ENCODE measurements around the gene PSD4. TPM values are rescaled to one million over a fixed set of nuclear protein-coding genes. Genes with fewer than 3 reads are reported as not detected.

The PSD4 gene
- total RNA-seq, result 313 and 319 TPM in 2 replicates

DNA sequence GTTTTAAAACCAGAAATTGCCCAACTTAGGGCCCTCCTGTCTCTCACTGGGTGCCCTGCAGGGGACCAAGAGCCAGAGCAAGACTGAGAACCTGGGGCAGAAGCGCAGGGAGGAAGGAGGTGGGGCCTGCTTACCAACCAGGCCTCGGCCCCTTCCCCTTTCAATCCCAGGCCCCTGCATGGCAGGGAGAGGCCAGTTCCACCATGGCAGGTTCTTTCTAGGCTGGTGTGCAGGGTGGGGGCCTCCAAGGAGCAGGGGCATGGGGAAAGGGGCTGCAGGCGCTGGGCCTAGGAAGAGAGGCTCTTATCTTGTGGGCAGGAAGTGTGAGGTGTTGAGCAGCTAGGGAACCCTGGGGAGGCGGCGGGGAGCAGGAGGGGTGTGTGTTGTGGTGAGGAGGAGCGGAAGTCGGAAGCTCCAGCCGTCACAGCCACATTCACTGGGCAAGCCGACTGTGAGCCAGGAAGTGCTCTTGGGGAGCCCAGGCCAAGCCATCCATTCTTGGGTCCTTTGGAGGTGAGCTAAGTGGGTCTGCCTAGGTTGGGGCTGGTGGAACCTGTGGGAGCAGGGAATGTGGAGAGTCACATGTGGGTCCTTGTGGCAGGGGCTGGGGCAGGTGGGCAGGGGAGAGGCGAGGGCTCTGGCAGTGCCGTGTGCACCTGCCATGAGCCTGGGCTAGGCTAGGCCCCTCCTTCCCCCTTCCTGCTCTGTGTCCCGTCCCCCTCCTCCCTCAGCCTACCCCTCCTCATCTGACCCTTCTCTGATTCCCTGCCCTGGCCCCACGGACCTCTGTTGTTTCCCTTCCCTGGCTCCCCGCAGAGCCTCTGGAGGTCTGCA, at the start of gene PSD4:
Gene PSD4, plus strand, starts transcription at position 430 of the 834 bp plus-strand sequence. CDS start 8,486 bp downstream, outside the sequence.
- H3K27me3 Mint-ChIP-seq (ENCODE audit: low read depth), result no peaks in the 10 kb centered on the region
- peak; percentile 90 for DNase-seq (ENCODE audit: low spot score)
- H3K36me3 Mint-ChIP-seq (ENCODE audit: low read depth), result peaks cover 77% of the 10 kb centered on the region
- peak within 1 kb of the TSS; percentile 89 for H3K4me3 Mint-ChIP-seq (ENCODE audit: low read depth)
- intact Hi-C loops (cut with micrococcal nuclease), result loop anchor here (2.0 to 10.0 kb wide), 5 partner anchors 17 to 526 kb away; partner anchors contain the start of gene SLC20A1
- peaks cover 65% of the 10 kb centered on the region for H3K4me1 Mint-ChIP-seq (ENCODE audit: low read depth)
- H3K9me3 Mint-ChIP-seq, result peaks cover 9% of the 10 kb centered on the region
- H3K27ac Mint-ChIP-seq, result peak within 1 kb of the TSS; percentile 94

DNA sequence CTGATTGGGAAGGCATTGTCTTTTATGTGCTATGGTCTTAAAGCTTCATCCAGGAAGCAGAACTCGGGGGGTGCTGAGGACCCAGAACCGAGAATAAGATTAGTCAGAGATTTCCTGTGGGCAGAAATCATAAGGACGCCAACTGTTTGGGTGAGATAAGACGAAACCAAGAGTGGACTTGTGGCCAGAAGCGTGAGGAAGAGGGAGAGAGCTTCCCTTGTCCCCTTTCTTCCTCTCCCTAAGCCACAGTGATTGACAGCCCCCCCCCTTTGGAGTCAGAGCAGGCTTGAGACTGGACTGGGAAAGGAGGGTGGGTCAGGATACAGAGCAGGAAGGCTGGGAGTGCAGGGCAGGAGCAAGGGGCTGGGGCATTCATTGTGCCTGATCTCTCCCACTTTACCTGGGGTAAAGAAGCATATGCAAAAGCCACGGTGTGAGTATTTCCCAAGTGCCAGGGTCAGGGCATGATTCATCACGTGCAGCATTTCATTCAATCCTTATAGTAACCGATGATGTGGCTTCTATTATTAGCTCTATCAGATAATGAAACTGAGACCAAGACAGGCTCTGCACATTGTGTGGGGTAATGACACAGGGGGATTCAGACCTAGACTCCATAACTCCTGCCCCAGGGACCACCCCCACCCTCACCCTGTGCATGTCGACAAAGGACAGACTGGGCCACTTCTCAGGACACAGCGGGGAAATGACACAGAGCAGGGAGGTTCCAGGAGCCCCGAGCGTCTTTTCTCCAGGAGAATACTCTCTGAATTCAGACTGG, 49.4 kb upstream of the PSD4 start:
- no peak for DNase-seq (ENCODE audit: low spot score)
- Mint-ChIP-seq H3K27ac (peak overlapping the region; percentile 51), H3K4me3 (ENCODE audit: low read depth) (no peak overlapping the region), H3K4me1 (ENCODE audit: low read depth) (peaks cover 71% of the 10 kb centered on the region), H3K36me3 (ENCODE audit: low read depth) (no peaks in the 10 kb centered on the region), H3K27me3 (ENCODE audit: low read depth) (no peaks in the 10 kb centered on the region), H3K9me3 (no peaks in the 10 kb centered on the region)
- intact Hi-C loops (cut with micrococcal nuclease), result loop anchor here (2.0 to 5.0 kb wide), 2 partner anchors 20 to 42 kb away; no protein-coding TSS in a partner anchor

DNA sequence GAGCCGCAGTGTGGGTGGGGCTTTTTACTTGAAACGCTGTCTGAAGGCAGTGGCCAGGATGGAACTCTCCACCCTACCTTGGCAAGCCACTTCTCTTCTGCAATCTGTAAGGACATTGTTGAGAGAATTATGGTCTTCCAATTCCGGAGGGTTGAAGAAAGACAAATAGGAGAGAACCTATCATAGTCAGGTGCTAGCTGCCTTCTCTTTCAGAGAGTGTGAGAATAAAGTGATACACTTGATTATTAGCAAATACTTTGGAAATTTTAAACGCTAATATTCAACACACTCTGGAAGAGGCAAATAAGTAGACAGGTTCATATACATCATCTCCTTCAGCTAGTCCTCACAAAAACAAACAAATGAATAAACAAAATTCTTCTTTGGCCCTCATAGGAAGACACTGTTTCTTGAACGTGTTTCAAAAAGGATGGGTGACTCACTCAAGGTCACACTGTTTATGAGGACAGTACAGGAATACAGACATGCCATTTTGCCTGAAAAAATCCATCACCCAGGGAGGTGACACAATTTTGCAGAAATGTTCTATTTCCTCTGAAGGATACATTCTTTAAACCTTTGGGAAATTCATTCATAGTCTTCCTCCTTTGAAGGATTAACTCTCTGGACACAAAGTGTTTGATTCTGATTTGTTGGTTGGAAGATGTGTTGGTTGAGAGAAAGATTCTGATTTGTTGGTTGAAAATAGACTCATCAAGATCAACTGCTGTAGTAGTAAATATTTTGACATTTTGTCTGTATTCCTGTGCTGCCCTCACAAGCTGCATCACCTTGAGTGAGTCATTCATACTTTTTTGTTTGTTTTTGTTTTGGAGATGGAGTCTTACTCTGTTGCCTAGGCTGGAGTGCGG, 48.6 kb upstream of the PSD4 start:
- no peaks in the 10 kb centered on the region for H3K9me3 Mint-ChIP-seq
- peak overlapping the region; percentile 19 for H3K27ac Mint-ChIP-seq
- H3K27me3 Mint-ChIP-seq (ENCODE audit: low read depth), result no peaks in the 10 kb centered on the region
- peaks cover 66% of the 10 kb centered on the region for H3K4me1 Mint-ChIP-seq (ENCODE audit: low read depth)
- intact Hi-C loops (cut with micrococcal nuclease), result loop anchor here (2.0 to 5.0 kb wide), 2 partner anchors 20 to 43 kb away; no protein-coding TSS in a partner anchor
- H3K36me3 Mint-ChIP-seq (ENCODE audit: low read depth), result no peaks in the 10 kb centered on the region
- no peak for DNase-seq (ENCODE audit: low spot score)
- no peak overlapping the region for H3K4me3 Mint-ChIP-seq (ENCODE audit: low read depth)

DNA sequence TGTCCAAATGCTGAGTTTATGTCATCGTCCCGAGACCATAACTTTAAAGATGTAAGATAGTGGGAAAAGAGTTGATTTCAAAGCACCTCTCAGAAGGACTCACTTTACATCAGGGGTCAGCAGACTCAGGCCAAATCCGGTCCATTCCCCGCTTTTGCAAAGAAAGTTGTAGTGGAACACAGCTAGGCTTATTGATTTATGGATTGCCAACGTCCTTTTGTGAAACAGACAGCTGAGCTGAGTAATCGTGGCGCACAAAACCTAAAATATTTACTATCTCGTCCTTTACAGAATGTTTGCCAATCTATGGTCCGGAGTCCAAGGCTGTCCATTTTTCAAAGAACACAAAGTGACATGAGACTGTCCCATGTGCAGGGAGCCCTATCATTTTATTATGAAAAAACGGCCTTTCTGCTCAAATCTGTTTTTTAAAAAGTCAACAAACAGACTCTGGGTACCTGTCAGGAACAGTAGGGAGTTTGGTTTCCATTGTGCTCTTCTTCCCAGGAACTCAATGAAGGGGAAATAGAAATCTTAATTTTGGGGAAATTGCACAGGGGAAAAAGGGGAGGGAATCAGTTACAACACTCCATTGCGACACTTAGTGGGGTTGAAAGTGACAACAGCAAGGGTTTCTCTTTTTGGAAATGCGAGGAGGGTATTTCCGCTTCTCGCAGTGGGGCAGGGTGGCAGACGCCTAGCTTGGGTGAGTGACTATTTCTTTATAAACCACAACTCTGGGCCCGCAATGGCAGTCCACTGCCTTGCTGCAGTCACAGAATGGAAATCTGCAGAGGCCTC, 46.7 kb upstream of the PSD4 start, which contains the start of gene IL1RN:
Gene IL1RN, plus strand, starts transcription at position 754 of the 801 bp plus-strand sequence. Its CDS starts 27 bp downstream, at position 781.
- no peak for DNase-seq (ENCODE audit: low spot score)
- Mint-ChIP-seq H3K27ac (no peak within 1 kb of the TSS), H3K4me1 (ENCODE audit: low read depth) (peaks cover 57% of the 10 kb centered on the region), H3K27me3 (ENCODE audit: low read depth) (no peaks in the 10 kb centered on the region), H3K4me3 (ENCODE audit: low read depth) (no peak within 1 kb of the TSS), H3K36me3 (ENCODE audit: low read depth) (no peaks in the 10 kb centered on the region), H3K9me3 (no peaks in the 10 kb centered on the region)
- intact Hi-C loops (cut with micrococcal nuclease), result no loop called here

DNA sequence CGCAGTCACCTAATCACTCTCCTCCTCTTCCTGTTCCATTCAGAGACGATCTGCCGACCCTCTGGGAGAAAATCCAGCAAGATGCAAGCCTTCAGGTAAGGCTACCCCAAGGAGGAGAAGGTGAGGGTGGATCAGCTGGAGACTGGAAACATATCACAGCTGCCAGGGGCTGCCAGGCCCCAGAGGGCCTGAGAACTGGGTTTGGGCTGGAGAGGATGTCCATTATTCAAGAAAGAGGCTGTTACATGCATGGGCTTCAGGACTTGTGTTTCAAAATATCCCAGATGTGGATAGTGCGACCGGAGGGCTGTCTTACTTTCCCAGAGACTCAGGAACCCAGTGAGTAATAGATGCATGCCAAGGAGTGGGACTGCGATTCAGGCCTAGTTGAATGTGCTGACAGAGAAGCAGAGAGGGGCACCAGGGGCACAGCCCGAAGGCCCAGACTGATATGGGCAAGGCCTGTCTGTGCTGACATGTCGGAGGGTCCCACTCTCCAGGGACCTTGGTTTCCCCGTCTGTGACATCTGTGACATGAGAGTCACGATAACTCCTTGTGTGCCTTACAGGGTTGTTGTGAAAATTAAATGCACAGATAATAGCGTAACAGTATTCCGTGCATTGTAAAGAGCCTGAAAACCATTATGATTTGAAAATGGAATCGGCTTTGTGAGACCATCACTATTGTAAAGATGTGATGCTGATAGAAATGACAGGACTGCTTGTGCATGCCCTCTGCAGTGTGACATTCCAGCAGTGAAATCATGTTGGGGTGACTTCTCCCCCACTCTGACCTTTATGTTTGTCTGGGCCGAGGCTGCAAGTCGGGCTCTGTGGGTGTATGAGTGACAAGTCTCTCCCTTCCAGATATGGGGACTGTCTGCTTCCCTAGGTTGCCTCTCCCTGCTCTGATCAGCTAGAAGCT, 45.9 kb upstream of the PSD4 start:
- H3K36me3 Mint-ChIP-seq (ENCODE audit: low read depth), result no peaks in the 10 kb centered on the region
- no peak overlapping the region for H3K27ac Mint-ChIP-seq
- no peaks in the 10 kb centered on the region for H3K27me3 Mint-ChIP-seq (ENCODE audit: low read depth)
- no peak overlapping the region for H3K4me3 Mint-ChIP-seq (ENCODE audit: low read depth)
- no peak for DNase-seq (ENCODE audit: low spot score)
- intact Hi-C loops (cut with micrococcal nuclease), result no loop called here
- H3K4me1 Mint-ChIP-seq (ENCODE audit: low read depth), result peaks cover 50% of the 10 kb centered on the region
- no peaks in the 10 kb centered on the region for H3K9me3 Mint-ChIP-seq

DNA sequence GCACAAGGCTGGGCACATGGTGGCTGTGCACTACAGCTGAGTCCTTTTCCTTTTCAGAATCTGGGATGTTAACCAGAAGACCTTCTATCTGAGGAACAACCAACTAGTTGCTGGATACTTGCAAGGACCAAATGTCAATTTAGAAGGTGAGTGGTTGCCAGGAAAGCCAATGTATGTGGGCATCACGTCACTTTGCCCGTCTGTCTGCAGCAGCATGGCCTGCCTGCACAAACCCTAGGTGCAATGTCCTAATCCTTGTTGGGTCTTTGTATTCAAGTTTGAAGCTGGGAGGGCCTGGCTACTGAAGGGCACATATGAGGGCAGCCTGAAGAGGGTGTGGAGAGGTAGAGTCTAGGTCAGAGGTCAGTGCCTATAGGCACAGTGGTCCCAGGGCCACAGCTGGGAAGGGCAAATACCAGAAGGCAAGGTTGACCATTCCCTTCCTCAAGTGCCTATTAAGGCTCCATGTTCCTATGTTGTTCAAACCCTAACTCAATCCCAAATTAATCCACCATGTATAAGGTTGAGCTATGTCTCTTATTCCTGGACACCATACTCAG, 44.2 kb upstream of the PSD4 start:
- H3K9me3 Mint-ChIP-seq, result no peaks in the 10 kb centered on the region
- H3K27me3 Mint-ChIP-seq (ENCODE audit: low read depth), result no peaks in the 10 kb centered on the region
- no peaks in the 10 kb centered on the region for H3K36me3 Mint-ChIP-seq (ENCODE audit: low read depth)
- no peak for DNase-seq (ENCODE audit: low spot score)
- H3K4me1 Mint-ChIP-seq (ENCODE audit: low read depth), result peaks cover 45% of the 10 kb centered on the region
- intact Hi-C loops (cut with micrococcal nuclease), result no loop called here
- no peak overlapping the region for H3K27ac Mint-ChIP-seq
- no peak overlapping the region for H3K4me3 Mint-ChIP-seq (ENCODE audit: low read depth)

DNA sequence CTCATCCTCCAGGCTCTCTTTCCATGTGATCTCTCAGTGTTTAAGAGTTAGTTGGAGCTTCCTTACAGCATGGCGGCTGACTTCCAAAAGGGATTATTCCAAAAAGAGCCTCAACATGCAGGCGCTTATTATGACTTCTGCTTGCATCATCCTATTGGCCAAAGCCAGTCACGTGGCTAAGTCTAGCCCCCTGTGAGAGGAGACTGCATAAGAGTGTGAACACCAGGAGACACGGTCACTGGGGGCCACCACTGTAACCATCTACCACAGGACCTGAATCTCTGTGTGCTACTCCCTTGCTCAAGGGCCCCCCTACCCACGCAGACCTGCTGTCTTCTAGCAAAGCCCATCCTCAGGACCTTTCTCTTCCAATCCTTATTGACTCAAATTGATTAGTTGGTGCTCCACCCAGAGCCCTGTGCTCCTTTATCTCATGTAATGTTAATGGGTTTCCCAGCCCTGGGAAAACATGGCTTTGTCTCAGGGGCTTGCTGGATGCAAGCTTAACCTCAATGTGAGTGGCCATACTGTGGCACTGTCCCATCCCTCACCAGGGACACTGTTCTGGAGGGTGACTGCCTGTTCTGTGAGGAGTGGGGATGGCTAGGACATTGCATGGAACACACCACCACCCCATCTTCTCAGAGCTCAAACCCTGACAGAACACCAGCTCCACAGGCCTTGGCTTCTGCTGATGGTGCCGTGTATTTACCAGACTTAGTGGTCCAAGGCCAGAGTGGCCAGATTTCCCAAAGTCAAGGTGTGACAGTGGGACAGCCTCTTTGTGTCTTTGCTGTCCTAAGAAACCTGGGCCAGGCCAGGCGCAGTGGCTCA, 42.2 kb upstream of the PSD4 start:
- Mint-ChIP-seq H3K4me3 (ENCODE audit: low read depth) (no peak overlapping the region), H3K36me3 (ENCODE audit: low read depth) (no peaks in the 10 kb centered on the region), H3K9me3 (no peaks in the 10 kb centered on the region), H3K4me1 (ENCODE audit: low read depth) (peaks cover 27% of the 10 kb centered on the region), H3K27me3 (ENCODE audit: low read depth) (no peaks in the 10 kb centered on the region), H3K27ac (no peak overlapping the region)
- DNase-seq (ENCODE audit: low spot score), result no peak
- intact Hi-C loops (cut with micrococcal nuclease), result no loop called here

DNA sequence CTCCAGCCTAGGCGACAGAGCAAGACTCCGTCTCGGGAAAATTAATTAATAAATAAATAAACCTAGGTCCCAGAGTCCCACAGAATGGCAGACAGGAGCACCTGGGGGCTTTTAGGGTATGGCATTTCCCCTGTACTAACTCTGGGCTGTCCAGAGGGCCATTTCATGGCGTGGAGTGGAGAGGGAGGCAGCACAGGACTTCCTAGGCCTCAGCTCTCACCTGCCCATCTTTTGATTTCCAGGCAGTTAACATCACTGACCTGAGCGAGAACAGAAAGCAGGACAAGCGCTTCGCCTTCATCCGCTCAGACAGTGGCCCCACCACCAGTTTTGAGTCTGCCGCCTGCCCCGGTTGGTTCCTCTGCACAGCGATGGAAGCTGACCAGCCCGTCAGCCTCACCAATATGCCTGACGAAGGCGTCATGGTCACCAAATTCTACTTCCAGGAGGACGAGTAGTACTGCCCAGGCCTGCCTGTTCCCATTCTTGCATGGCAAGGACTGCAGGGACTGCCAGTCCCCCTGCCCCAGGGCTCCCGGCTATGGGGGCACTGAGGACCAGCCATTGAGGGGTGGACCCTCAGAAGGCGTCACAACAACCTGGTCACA, 41.3 kb upstream of the PSD4 start:
- H3K9me3 Mint-ChIP-seq, result no peaks in the 10 kb centered on the region
- H3K27ac Mint-ChIP-seq, result no peak overlapping the region
- no peak overlapping the region for H3K4me3 Mint-ChIP-seq (ENCODE audit: low read depth)
- no peaks in the 10 kb centered on the region for H3K36me3 Mint-ChIP-seq (ENCODE audit: low read depth)
- intact Hi-C loops (cut with micrococcal nuclease), result no loop called here
- DNase-seq (ENCODE audit: low spot score), result no peak
- H3K27me3 Mint-ChIP-seq (ENCODE audit: low read depth), result no peaks in the 10 kb centered on the region
- peaks cover 28% of the 10 kb centered on the region for H3K4me1 Mint-ChIP-seq (ENCODE audit: low read depth)

DNA sequence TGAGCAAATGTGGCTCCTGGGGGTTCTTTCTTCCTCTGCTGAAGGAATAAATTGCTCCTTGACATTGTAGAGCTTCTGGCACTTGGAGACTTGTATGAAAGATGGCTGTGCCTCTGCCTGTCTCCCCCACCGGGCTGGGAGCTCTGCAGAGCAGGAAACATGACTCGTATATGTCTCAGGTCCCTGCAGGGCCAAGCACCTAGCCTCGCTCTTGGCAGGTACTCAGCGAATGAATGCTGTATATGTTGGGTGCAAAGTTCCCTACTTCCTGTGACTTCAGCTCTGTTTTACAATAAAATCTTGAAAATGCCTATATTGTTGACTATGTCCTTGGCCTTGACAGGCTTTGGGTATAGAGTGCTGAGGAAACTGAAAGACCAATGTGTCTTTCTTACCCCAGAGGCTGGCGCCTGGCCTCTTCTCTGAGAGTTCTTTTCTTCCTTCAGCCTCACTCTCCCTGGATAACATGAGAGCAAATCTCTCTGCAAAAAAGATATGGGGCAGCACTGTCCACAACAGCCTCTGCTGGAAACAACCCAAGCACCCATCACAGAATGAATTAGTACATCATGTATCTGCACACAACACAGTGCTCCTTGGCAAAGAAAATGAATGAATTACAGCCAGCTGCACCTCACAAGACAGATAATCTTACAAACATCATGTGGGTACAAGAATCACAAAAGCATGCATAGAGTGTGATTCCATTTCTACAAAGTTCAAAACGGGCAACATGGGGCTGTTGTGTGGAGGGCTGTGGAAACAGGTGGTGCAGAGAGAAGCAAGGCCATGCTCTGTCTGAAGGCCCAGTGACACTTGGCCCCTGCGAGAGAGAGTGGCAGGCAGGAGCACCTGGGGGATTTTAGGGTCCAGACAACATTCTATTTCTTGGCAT, 39.8 kb upstream of the PSD4 start:
- Mint-ChIP-seq H3K27me3 (ENCODE audit: low read depth) (no peaks in the 10 kb centered on the region), H3K27ac (peak overlapping the region; percentile 9), H3K4me3 (ENCODE audit: low read depth) (no peak overlapping the region), H3K9me3 (no peaks in the 10 kb centered on the region), H3K4me1 (ENCODE audit: low read depth) (peaks cover 32% of the 10 kb centered on the region), H3K36me3 (ENCODE audit: low read depth) (no peaks in the 10 kb centered on the region)
- no peak for DNase-seq (ENCODE audit: low spot score)
- intact Hi-C loops (cut with micrococcal nuclease), result no loop called here
